Daoy (cell line): Measurements from ENCODE around the gene SRPK2. TPM values are rescaled to one million over a fixed set of nuclear protein-coding genes. Genes with fewer than 3 reads are reported as not detected.
A peak's percentile ranks its signal among the peaks of the same experiment; 100 is the strongest.
"Not testable (repeated sequence)": the region's sequence is repeated elsewhere in the genome, so short reads cannot be mapped to it uniquely, and the experiment has no call there.

Experiments
- DNase-seq: peaks from one replicate; pipeline ENCODE4 v3.0.0-alpha.2; 2015; ENCODE audit warnings: low read depth
- total RNA-seq: library from RNA; depleted of rRNA; stranded (reverse); fragments of >200 nt; shearing (Covaris generic); gene quantifications from 2 replicates; pipeline ENCODE4 v1.2.3, GENCODE V29; 2014; rRNA removed

SRPK2 gene
- 37.5 and 43.6 TPM in 2 replicates for total RNA-seq

DNA sequence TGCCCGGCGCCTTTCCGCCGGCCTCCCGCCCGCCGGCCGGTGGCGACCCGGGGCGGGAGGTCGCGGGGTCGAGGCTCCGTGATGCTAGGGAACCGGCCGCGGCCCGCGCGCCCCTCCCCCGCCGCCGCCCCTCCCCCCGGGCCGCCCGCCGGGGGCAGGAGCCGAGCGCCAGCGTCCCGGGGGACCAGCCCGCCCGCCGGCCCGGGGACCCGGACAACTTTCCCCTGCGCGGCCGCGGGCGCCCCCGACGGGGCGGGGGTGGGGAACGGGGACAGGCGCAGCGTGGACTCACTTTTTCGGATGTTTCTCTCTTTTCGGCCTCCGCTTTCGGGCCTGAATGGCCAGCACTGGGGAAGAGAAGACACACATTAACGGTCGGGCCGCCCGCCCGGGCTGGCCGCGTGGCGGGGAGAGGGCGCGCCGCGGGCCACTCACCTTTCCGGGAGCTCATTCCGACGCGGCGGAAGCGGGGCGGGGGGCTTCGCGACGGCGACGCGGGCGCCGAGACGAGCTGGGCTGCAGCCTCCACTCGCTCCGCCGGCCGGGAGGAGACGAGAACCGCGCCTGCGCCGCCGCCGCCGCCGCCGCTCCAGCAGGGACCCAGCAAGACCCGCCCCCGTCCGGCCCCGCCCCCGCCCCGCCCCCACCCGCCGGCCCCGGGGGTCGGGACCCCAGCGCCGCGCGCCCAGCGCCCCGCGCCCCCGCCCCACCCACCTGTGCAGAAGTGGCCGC lies at the start of gene SRPK2:
SRPK2 (minus strand) TSS at position 566 of the 732 bp plus-strand sequence.
- DNase-seq: peak; percentile 94

DNA sequence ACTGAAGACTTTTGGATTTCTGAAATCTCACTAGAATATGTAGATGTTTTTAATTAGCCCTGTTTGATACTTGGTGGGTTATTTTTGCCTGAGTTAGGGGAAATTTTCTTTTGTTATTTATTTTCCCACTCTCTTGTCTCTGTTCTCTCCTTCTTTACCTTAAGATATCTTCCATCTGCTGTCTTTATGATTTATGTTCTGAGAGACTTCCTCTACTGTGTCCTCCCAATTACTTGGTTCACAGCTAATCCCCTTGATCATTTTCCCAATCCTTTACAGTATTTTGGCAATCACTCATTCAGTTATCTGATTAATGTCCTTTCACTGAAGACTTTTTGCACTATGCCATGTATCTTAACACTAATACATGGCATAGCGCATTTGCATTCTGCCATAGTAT lies 49.5 kb upstream of the SRPK2 start:
- DNase-seq: no peak

DNA sequence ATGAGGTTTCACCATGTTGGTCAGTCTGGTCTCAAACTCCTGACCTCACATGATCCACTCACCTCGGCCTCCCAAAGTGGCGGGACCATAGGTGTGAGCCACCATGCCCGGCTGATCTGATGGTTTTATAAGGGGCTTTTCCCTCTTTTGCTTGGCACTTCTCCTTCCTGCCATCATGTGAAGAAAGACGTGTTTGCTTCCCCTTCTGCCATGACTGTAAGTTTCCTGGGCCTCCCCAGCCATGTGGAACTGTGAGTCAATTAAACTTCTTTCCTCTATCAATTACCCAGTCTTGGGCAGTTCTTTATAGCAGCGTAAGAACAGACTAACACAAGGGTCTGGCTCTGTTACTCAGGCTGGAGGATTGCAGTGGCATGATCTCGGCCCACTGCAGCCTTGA lies 48.6 kb upstream of the SRPK2 start:
- not testable (repeated sequence) for DNase-seq

DNA sequence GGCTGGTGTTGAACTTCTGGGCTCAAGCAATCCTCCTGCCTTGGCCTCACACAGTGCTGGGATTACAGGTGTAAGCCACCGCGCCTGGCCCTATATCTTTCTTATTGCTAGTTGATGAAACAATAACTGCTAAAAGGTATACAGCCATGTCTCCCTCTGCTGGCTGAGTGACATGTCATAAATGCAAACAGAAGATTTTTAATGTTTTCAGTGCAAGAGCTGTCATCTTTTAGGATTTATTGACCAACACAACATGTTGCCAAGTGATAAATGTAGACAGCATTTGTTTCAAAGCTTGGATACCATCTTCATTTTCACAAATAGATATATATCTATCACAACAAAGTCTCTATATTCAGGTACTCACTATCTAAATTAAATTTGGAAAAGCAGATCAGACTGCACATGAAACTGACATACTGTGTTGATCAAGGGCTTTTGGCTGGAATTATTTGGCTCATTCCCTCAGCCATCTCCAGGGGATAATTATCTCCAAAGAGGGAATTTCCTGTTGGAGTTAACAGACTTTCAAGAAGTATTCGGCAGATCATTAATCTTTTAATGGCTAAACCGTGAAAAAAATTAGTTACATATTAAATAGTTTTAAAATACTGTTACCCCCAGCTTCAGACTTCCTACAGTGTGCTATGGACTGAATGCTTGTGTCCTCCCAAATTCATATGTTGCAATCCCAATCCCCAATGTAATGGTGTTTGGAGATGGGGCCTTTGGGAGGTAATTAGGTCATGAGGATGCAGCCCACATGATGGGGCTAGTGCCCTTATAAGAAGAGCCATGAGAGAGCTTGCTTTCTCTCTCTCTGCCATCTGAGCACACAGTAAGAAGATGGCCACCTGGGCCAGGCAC lies 41.3 kb upstream of the SRPK2 start:
- peak; percentile 49 for DNase-seq

DNA sequence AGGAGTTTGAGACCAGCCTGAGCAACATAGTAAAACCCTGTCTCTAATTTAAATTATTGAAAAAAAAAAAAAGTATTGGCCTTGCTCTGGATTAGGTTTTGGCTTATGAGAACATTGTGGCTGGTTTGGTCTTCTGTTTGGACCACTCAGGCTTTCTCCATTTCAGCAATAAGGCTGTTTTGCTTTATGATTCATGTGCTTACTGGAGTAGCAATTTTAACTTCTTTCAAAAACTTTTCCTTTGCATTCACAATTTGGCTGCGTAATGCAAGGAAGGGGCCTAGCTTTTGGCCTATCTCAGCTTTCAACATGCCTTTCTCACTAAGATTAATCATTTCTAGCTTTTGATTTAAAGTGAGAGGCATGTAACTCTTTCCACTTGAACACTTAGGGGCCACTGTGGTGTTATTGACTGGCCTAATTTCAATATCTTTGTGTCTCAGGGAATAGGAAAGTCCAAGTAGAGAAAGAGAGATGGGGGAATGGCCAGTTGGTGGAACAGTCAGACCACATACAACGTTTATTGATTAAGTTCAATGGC lies 38.0 kb upstream of the SRPK2 start:
- no peak for DNase-seq

DNA sequence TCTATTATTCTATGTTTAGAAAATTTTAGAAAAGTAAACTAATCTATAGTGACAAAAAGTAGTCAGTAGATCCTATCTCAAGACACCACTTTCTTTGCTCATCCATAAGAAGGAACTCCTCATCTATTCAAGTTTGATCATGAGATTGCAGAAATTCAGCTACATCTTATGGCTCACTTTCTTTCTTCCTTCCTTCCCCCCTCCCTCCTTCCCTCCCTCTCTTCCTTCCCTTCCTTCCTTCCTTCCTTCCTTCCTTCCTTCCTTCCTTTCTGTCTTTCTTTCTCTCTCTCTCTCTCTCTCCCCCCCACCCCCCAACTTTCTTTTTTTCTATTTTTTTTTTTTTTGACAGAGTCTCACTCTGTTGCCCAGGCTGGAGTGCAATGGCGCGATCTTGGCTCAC lies 35.3 kb upstream of the SRPK2 start:
- no peak for DNase-seq

DNA sequence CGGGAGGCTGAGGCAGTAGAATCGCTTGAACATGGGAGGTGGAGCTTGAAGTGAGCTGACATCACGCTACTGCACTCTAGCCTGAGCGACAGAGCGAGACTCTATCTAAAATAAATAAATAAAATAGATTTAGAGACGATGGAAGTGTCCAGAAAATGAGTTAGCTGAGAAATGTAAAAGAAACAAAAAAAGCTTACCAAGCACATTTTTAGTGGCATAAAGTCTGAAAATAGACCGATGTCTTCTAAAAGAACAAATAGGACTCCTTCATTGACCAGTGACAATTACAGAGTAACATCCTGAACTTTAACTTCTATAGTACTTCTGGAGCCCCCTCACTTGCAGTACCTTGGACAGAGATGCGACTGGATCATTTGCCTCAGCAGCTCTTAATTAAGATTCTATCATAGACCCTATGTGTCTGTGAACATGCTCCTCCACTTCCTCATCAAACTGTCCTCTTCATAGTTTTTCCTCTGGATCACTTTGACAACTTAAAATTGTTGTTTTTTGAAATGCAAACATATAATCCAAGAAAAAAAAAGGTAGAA lies 25.2 kb upstream of the SRPK2 start:
- no peak for DNase-seq

DNA sequence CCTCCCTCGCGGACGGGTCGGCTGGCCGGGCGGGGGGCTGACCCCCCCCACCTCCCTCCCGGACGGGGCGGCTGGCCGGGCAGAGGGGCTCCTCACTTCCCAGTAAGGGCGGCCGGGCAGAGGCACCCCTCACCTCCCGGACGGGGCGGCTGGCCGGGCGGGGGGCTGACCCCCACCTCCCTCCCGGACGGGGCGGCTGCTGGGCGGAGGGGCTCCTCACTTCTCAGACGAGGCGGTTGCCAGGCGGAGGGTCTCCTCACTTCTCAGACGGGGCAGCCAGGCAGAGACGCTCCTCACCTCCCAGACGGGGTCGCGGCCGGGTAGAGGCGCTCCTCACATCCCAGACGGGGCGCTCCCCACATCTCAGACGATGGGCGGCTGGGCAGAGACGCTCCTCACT lies 22.1 kb upstream of the SRPK2 start:
- not testable (repeated sequence) for DNase-seq

DNA sequence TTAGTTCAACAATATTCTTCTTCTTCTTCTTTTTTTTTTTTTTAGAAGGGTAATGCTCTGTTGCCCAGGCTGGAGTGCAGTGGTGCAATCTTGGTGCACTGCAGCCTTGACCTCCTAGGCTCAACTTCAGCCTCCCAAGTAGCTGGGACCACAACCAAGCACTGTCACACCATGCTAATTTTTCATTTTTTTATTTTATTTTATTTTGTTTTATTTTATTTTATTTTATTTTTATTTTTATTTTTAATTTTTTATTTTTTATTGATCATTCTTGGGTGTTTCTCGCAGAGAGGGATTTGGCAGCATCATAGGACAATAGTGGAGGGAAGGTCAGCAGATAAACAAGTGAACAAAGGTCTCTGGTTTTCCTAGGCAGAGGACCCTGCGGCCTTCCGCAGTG lies 21.1 kb upstream of the SRPK2 start:
- not testable (repeated sequence) for DNase-seq

DNA sequence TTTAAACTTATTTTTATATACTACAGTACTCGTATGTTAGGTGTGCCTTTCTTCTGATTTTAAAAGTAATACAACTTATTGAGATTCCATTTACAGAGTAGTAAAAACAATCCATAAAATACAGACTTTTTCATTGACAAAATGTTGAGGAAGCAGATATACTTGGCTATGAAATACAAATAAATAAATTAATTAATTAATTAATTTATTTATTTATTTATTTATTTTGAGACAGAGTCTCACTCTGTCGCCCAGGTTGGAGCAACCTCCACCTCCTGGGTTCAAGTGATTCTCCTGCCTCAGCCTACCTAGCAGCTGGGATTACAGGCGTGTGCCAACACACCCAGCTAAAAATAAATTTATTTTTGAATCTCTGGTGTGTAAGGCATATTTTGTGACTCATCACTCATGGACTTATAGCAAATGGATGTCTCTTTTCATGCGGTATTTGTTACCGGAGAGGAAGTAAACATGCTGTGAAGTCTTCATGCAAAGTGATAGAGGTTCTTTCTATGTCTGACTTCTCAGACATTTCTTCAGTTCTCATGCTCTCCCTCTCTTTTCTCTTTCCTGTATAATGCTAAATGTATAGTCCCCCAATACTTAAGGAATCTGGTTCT lies 20.2 kb upstream of the SRPK2 start:
- DNase-seq: no peak

DNA sequence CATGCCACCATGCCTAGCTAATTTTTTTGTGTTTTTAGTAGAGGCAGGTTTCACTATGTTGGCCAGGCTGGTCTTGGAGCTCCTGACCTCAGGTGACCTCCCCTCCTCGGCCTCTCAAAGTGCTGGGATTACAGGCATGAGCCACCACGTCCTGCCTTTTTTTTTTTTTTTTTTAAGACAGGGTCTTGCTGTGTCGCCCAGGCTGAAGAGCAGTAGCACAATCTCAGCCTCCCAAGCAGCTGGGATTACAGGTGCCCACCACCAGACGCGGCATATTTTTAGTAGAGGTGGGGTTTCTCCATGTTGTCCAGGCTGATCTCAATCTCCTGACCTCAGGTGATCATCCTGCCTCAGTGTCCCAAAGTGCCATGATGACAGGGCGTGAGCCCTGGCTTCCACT lies 14.4 kb upstream of the SRPK2 start:
- no peak for DNase-seq

DNA sequence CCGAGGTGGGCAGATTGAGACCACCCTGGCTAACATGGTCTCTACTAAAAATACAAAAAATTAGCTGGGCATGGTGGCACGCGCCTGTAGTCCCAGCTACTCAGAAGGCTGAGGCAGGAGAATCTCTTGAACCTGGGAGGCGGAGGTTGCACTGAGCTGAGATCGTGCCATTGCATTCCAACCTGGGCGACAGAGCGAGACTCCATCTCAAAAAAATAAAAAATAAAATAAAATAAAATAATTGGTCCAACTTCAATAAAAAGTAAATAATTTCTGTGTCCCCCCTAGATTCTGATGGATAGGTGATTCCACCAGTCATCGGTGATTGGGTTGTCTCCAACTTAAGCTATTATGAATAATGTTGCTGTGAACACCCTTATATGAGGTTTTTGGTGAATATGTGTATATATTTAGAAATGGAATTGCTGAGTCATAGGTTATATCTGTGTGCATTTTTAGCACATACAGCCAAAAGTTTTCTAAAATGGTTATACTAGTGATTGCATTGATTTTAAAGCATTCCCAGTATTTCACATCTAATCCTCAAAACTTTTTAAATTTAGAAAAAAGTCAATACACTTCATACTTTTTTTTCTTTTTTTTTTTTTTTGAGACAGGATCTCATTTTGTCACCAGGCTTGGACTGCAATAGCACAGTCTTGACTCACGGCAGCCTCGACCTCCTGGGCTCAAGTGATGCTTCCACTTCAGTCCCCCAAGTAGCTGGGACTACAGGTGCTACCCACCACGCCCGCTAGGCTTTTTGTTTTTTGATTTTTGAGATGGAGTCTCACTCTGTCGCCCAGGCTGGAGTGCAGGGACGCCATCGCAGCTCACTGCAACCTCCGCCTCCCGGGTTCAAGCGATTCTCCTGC lies 13.7 kb upstream of the SRPK2 start:
- DNase-seq: peak; percentile 25

DNA sequence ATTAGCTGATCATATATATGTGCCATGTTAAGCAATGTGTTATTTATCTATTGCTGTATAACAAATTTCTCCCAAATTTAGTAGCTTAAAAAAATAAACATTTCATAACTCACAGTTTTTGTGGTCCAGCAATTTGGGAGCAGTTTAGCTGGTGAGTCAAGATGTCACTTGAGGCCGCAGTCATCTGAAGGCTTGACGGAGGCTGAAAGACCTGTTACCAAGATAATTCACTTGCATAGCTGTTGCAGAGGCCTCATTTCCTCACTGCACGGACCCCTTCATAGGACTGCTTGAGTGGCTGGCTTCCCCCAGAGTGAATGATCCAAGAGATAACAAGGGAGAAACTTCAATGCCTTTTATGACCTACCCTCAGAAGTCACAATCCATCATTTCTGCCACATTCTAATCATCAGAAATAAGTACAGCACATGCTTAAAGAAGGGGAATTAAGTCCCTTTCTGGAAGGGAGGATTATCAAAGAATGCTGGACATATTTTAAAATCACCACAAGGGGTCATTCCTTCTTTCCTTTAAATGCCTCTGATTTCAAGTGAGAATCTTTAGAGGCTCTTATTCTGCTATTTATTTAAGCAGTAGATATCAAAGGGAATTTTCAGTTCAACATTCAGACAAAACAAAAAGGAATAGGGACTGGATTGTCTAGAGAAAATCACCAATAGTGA lies 10.5 kb upstream of the SRPK2 start:
- DNase-seq: no peak

DNA sequence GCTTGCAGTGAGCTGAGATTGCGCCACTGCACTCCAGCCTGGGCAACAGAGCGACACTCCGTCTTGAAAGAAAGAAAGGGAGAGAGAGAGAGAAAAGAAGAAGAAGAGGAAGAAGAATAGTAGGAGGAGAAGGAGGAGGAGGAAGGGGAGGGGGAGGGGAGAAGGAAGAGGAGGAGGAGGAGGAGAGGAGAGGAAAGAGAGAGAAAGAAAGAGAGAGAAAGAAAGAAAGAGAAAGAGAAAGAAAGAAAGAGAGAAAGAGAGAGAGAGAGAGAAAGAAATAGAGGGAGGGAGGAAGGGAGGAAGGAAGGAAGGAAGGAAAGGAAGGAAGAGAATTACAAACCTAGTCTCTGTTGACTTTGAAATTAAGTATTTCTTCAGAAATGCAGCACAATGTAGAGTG lies 7.8 kb upstream of the SRPK2 start:
- DNase-seq: no peak

DNA sequence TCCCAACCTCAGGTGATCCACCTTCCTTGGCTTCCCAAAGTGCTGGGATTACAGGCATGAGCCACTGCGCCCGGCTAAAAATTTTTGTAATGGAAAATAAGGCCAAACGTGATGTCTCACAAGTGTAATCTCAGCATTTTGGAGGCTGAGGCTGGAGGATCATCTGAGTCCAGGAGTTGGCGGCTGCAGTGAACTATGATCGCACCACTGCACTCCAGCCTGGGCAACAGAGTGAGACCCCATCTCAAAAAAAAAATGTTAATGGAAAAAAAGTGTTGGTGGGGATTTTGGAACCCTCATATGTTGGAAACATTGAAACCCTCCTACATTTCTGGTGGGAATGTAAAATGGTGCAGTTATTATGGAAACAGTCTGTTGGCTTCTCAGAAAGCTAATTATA lies 2.7 kb upstream of the SRPK2 start:
- DNase-seq: no peak

DNA sequence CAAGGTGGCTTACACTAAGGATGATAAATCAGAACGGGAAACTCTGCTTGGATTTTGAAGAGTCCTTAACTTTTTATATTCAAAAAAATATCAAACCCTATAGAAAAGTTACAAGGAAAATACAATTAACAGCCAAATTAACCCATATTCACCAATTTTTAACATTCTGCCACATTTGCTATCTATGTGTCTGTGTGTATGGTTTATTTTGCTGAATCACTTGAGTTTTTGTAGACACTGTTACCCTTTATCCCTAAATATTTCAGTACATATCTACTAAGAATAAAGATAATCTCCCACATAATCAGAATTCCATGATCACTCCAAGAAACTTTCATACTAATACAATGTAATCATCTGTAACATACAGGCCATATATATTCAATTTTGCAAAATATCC lies 1.2 kb upstream of the SRPK2 start:
- DNase-seq: no peak

DNA sequence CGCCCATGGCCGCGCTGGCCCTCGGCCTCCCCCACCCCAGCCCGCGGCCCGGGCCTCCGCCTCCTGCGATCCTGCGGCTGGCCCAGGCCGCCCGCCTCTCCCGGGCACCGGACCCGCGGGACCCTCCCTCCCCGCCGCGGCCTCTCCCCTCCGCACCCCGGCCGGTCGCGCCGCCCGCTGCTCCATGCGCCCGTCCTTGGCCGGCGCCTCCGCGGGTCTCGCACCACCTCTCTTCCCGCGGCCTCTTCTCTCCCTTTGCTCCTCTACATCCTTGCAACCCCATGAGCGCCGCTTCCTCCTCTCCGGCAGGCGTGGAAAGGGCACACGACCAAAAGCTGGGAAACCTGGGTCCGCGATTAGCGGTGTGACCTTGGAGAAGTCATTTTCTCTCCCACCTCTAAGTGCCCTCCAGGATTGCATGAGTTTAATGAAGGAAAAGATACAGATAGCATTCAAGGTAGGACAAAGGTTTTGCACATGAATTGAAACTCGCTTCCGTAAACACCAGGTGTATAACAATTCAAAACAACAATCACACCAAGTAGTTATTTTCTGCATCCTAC lies 448 bp upstream of the SRPK2 start:
- DNase-seq: peak; percentile 76

DNA sequence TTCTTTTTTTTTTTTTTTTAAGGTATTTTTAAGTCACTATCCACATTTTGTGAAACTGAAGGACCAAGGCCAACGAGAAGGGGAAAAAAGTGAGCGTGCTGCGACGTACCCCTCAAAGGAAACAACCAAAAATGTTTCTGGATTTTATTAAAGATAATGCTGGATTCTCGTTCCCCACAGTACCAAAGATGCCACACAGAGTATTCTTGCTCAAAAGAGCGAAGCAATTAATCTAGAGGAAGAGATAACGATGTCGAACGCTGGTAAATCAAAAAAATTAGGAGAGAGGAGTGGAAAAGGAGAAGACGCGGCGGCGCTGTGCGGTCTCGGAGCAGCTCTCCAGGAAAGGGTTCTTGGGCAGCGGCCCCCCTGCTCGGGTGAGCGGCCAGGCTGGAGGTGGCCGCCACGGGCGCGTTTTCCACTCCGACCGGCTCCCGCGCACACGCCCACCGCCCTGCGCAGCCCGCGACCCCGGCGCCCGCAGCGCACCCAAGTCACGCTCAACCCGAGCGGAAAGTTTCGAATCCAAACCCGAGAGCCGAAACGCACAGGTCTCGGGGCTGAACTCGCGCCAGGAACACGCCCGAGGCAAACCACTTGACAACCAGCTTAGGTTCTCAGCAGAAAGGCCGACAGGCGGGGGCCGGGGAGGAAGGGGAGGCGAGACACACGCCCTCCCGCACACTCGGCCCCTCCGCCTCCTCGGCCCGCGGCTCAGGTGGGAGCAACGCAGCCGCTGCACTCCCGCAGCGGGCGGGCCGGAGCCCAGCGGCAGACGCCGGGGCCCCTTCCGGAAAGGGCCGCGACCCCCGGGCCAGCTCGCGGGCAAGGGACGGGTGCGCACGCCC lies 989 bp downstream of the SRPK2 start:
- DNase-seq: peak; percentile 86

DNA sequence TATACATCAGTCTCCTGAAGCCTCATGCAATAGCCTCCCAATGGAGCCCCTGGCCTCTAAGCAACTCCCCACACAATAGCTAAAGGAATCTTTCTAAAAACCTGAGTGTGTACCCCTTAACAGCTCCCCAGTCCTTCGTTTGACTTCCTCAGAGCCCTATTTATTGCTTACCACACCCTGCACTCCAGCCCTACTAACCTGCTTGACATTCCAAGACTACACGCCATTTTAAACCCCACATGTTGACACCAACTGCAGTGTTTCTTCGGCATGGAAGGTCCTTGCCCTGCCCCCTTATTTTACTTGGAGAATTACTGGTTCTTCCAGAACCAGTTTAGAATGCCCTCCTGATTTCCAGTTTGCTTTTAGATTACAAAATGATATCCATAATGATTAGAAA lies 10.8 kb downstream of the SRPK2 start:
- no peak for DNase-seq
